HG03066 (cell line): ENCODE results near the gene EFNB1.

Experiments
- ATAC-seq: cut with Tn5 transposase; IDR thresholded peaks from one replicate; pipeline ENCODE4 v1.9.1; 2021; ENCODE audit warnings: low read depth; ENCODE audit not compliant: unreplicated experiment

EFNB1 gene

DNA sequence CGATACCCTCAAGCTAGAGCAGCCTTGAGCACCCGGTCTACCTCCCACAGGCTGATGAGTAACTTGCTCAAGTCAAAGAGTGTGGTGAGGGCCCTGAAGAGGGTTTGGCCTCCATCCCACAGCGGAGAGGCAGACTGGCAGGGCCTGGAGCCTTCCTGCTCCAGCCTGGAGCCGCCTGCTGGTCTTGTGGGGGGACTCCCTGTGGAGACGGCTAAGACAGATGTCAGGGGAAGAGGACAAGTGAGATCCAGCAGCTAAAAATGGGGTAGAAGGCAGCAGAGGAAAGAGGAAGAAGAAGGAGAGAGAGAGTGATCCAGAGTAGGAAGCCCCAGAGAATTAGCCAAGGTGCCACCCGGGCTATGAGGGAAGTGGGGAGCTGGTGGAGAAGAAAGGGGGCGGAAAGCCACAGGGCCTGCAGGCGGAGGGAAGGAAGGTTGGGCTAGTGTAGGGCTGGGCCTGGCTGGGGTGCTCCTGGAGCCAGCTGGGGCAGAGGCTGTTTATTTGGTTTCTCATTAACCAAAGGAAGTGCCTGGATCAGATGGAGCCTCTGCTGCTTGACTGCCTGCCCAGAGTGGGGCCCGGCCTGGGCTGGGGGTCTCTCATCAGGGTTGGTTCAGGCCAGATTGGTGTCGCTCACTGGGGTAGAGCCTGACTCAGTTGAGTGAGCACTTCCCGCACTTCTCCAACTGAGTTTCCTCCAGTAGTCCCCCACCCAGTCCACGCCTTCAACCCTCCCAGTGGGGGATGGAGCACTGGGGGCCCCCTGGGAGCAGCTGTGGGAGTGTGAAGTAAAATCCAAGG is 14.2 kb downstream of the EFNB1 start:
- ATAC-seq, result no peak

DNA sequence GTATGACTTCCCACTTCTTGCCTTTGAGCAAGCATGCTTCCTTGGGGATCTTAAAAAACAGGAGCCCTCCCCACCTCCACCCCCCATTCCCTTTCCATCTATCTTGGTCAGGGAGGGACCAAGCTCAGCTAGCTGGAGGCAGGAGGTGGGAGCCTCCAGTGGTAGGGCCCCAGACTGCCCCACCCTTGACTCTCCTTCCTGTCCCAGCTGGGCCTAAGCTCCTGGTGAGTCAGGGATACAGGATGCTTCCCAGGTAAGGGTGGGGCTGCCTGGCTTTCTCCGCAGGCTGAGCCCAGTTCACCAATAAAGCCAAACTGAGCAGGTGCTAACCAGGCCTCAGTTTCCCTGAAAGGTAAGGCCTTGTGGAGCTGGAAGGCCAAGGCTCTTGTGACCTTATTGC is 15.2 kb downstream of the EFNB1 start:
- no peak for ATAC-seq

DNA sequence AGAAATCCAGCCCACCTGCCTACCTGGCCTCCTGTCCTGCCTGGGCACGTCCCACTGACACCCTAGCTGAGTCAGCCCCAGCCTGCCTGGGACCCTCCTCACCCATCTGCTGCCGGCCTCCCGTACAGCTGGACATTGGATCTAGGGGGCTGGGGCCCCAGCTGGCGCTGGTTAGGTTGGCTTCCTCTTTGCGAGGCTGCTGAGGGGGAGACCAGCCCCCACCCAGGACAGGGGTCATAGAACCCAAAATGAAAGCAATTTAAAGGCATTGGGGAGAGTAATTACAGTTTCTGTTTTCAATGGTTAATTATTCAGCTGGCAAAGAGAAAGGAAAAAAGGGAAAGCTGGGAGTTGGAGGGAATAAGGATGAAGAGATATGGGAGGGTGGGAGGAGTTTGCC is 15.8 kb downstream of the EFNB1 start:
- ATAC-seq, result no peak

DNA sequence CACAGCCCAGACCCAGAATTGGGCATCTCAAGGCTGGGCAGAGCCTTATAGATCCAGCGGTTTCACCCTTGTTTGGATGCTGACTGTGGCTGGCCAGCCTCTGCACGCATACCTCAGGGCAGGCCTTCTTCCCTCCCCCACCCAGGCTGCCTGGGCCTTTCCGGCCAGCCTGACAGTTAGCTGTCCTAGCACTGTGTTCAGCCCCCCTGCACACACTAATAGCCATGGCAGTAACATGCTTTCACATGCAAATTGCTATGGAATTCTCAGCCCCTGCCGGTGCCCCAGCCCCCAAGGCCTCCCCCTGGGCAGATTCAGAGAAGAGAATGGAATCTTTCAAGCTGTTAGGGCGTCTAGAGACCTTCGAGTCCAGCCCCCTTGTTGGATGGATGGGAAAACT is 17.7 kb downstream of the EFNB1 start:
- no peak for ATAC-seq

DNA sequence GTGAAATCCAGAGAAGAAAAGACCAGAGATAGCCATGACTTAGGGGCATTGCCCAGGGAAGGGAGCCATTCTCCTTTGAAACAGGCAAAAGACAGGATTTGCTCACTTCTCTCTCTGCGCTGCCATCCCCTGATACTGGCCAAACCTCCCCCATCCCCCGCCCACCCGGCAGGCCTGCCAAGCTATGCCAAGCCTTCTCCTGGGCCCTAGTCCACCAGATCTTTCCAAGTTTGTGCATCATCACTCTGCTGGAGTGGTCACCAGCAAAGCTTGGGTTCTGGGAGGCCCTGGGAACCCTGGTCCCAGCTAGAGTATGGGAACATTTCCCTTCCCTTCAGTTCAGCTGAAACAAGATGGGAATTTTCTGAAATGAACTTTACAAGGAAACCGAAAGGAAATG is 18.4 kb downstream of the EFNB1 start:
- no peak for ATAC-seq

DNA sequence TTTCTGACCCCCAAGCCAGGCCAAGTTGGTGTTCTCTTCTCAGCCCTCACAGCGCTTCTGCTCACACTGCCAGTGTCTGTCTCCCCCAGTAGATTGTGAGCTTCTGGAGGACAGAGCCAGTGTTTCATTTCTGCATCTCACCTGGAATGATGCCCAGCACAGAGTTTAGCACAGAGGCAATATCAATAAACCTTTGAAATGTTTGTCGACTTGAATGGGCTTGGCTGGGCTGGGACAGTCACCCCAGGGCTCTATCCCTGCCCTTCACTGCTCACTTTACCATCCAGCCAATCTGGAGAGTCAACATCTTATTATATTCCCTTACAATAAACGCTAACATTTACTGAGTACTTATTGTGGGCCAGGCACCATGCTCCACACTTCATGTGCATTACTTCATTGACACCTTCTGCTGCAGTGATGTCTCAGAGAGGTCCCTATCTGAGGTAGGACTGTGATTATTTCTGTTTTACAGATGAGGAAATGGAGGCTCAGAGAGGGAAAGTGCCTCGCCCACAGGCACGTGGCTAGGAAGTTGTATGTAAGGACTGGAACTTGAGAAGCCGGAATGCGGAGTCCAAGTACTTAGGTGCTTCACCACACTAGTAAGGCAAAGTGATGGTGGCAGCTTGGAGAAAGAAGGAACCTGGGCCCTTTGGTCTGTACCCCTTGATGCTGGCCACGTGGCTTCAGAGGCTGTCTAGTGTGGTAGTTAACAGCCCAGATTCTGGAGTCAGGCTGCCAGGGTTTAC is 19.5 kb downstream of the EFNB1 start:
- no peak for ATAC-seq

DNA sequence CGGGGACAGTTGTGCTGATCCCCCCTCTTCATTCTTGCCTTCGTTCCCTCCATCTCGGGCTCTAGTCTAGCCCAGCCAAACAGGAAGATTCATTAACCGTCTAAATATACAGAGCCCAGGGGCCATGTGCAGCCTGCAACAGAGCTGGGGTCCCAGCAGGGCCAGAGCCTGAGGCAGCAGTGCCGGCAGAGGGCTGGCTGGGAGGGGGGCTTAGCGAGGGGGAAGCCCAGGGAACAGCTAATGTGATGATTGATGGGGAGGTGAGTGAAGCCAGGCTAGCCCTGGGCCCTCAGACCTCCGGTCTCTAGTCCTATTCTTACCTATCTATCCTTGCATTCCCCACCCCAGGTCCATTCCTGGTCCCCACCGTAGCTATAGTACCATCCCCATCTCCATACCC is 22.3 kb downstream of the EFNB1 start:
- ATAC-seq, result no peak

DNA sequence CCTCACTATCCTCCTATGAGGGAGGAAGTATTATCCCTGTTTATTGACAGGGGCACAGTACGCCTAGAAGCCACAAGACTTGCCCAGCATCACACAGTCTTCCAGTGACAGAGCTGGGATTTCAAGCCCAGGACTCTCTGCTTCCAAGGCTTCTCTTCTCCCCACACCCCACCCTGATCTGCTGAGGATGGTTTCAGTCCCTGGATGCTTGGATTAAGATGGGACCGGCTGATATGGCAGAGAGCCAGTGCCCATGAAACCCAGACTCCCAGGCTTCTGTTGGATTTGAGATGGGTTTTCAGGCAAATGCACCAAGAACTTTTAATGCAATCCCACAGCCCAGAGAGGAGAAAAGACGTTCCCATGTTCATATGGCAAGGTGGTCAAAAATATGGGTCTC is 23.2 kb downstream of the EFNB1 start:
- ATAC-seq, result no peak

DNA sequence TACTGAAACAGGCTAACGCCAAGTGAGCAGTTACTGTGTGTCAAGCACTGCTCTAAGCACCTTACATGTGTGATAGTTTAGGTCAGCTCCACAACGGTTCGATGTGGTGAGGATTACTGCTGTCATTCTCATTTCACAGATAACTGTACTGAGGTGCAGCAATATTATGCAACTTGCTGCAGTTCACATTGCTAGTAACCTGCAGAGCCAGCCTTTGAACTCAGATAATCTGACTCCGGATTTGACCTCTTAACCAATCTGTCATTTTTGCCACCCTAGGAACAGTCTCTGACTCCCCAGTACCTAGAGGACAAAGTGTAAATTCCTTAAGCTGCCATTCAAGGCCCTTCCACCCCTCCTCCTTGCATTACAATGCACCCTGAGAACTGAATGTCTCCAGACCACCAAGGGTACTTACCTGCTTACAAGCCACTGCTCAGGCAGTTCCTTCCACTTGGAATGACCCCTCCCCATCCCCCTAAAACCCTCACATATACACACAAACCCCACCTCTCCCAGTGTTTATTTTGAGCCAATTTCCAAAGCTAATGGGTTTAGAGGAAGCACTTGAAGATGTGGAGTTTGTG is 24.9 kb downstream of the EFNB1 start:
- ATAC-seq, result no peak

DNA sequence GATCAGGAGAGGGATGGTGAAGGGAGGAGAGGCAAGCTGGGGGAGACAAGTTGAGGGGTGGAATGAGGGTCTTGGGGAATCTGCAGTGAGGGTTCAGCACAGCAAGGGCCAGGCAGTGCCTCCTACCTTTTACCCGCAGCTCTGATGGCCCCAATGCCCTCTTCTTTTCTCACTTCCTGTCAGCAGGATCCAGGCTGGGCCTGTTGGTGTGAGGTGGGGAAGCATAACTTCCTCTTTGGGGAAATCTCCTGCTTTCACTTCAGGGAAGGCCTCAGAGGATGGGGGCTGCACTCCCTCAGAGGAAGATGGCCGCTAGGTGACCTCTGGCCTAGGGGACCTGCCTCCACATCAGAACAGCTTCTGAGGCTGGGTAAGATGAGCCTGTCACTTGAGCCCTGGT is 36.5 kb downstream of the EFNB1 start:
- no peak for ATAC-seq

DNA sequence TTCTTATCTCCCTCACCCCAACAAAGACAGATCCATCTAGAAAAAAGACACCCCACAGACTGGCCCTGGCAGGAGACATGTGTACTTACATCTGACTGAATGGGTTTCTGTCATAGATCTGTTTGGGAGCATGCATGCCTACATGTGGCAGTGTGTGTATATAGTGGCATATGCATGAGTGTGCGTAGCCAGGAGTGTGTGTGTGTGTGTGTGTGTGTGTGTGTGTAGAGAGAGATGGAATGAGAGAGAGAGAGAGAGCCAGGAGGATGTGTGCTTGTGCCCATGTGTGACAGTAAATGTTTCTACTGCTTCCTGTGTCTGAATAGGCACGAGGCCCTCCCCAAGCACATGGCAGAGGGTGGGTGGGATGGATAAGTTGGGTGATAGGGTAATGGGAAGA is 37.1 kb downstream of the EFNB1 start:
- ATAC-seq, result no peak

DNA sequence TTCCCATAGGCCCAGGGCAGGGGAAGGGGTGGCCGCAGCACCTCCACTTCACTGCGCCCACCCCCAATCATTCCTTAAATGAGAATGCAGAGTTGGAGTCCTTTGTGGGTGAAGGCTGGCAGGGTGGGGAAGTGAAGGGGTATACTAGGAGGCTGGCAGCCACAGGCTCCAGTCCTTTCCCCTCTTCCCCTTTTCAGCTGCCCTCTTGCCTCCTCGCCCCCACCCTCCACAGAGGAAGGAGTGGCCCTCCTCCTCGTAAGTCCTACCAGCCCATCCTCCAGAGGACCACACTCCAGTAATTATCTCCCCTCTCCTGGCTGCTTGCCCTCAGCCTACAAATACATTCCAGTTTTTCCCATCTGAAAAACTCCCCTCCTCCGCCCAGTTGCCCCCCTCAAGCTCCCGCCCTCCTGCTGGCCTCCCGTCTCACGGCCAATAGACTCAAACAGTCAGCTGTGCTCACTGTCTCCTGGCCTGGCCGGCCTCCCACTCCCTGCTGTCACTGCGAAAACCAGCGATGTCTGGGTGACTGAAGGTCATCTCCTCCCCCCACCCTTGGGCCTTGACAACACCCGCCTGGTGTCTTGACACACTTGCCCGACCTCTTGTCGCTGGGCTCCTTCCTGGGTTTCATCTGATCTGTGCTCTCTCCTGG is 38.8 kb downstream of the EFNB1 start:
- no peak for ATAC-seq

DNA sequence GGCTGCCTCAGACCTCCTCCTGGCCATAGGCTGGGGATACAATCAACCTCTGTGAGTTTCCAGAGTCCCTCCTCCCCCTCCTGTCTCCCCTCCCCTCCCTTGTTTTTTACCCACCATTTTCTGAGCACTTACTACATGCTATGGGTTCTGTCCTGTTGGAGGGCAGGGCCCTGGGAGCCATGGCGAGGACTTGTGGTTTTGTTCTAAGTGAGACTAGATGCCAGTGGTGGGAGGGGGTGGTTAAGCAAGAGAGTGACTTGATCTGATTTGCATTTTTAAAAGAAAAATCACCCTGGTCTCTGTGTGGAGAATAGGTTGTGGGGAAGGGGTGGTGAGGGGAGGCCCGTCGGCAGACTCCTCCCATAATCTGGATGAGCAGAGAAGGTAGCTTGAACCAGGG is 39.5 kb downstream of the EFNB1 start:
- no peak for ATAC-seq

DNA sequence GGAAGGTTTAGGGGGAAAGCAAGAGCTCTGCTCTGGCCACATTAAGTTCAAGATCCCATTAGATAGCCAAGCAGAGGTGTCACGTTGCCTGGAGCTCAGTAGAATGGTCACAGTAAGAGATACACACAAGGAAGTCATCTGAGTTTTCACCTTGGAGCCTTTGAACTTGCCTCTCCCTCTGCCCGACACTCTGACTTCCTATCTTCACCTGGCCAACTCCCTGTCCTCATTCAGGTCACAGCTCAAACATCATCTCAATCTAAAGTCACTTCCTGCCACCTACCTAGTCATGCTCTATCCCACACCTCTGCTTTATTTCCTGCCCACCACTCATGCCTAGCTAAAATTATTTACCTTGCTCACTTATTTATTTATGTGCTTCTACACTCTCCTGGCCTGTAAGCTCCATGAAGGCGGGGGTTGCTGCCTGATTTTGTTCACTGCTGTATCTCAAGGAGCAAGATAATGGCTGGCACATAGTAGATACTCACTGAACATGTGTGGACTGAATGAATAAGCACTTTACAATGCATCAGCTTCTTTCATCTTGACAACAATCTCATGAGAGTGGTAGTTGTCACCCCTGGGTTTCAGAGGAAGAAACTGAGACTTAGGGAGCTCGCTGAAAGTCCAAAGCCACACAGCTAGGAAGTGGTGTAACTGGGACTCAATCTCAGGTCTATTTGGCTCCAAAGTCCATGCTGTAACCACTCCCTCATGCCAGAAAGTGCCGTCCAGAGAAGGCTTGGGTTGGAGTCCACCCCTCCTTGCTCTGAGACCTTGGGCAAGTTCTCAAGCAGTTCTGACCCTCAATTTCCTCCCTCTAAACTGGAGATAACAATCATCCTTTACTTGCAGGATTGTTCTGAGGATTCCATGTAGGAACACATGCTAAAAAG is 40.3 kb downstream of the EFNB1 start:
- ATAC-seq, result no peak

DNA sequence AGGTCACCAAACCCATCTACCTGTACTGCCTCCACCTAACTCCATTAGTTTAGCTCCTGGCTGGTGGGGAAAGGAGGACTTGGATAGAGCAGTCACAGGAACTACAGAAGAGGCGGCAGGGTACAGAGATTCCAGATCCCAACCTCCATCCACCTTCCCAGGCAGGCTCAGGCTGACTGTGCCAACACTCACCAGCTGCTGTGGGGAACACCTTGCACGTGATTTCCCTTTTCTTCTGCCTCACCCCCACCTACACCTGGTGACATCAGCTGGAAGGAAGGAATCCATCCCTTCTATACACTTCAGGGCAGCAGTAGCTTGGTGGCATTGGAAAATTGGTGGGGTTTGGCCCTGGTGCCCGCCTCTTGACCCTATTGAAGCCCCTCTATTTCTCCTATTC is 41.5 kb downstream of the EFNB1 start:
- ATAC-seq, result no peak

DNA sequence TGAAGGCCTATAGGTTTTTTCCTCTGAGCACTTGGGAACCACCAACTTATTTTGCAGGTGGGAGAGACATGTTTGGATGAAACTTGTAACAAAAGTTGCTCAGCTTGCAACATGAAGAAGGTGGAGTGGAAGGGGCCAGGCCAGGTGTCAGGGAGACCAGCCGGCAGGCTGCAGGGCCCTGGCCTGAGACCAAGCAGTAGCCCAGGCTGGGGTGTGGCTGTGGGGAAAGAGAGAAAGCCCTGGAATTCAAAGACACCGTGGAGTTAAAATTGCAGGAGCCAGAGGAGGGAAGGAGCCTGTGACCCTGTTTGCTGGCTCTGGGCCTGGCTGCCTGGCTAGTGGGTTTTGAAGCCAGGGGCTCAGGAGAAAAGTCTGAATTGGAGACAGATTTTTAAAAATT is 43.4 kb downstream of the EFNB1 start:
- ATAC-seq, result no peak

DNA sequence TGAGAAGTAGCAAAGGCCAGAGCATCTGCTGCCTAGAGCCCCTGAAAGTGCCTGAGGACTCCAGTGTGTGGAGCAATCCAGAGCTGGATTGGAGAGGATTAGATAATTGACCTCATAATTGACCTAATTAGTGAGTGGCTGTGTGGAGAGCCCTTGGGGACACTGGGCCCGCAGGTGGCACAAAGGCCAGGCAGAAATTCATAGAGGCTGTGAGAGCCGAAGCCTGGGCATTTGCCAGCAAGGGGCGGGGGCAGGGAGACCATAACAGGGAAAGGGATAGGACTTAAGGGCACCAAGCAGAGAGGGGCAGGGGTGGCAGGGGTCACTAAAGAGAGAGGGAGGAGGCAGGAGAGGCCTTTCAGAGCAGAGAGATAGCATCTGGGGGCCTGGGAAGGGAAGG is 45.3 kb downstream of the EFNB1 start:
- ATAC-seq, result no peak

DNA sequence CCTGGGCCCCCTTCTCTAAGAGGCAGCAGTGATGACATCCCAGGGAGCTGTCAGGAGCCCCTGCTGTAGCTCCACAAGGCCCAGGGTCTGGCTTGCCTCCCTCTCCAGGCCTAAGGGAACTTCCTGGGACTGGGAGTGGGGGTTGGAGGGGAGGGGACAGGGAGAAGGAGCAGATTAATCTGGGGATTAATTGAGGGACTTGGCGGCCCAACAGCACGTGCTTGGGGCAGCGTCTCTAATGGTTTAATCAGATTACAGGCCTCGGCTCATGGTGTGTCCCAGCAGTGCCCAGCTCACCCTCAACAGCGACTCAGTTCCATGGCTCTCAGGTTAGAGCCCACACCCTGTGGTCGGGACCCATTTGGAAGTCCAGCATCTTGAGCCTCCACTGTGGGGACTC is 47.9 kb downstream of the EFNB1 start:
- no peak for ATAC-seq

DNA sequence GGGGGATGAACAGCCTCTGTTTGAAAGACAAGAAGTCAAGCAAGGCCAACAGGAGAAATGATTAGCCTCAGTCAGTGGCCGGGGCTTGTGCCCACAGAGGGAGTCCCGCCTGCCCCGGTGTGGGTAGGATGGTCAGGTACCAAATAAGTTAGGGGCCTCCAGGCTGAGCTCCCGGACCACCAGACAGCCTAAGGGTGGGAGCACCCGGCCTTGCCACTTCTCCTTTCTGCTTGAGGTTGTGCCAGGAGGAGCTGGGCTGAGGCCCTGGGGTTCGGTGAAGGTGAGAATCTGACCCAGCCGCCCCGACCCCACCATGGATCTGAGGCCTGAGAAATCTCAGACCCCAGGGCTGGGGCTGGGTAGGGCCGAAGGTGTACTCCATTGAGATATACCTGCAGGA is 48.8 kb downstream of the EFNB1 start:
- no peak for ATAC-seq

DNA sequence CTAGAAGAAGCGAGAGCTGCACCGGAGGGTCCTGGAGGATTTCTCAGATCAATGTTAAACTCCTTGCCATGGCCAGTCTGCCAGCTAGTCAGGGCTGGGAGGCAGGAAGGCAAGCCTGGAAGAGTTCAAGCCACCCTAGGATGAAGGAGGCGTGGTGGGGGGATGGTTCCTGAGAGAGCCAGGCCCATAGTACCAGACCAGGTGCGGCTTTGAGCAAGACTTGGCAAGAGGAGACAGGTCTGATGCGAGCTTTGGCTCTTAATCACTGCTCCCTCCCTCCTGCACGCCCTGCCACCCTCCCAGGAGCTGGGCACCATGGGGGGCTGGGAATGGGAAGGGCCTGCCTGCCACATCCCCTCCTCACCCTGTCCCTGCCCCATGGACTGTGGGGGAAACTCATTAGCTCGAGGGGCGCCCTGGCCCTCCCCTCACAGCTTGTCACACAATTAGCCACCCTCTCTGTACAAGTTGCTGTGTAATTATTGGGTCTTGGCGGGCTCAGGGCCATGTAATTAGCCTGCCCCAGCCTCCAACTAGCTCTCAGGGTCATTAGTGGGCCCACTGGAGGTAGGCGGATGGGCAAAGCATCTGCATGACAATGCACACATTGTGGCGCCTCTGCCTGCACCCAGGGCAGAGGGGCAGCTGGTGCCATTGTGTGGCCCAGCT is 50.3 kb downstream of the EFNB1 start:
- no peak for ATAC-seq
